Measurements from ENCODE around the gene DAB1.

DNA sequence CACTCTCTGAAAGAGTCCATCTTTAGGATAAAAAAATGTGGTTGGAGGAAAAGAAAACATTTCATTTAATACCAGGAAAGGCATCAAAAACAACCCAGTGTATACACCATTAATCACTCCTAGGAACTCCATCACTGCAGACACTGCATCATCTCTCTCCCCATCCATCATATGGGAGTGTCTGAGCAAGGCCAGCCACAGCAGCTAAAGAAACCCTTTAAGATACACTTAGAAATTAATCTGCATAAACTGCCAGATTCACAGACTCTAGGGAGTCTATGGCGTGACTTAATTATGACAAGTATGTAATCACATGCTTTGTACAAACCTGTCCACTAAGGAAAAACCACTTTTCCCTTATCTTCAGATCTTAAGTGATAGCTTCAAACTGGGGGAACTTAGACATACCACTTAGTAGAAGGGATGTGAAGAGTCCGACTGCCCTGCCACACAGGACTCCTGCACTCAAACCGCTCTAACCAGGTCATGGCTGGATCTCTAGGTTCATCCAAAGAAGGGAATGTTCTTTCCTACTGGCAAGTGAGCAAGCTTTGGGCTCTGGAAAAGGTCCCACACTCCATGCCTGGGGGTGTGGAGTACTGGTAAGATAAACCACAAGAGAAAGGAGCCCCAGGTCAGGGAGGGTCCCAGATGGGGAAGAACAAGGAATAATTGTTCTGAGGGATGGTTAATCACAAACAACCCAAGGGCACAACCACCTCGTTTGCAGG lies 397.1 kb downstream of the DAB1 start:
- TF ChIP-seq SPI1 (IDR thresholded peaks at IDR 0.05; ENCODE audit: borderline replicate concordance, insufficient read depth, low read depth, low read length): no peak
- TF ChIP-seq MYC (IDR thresholded peaks at IDR 0.05; ENCODE audit: insufficient read depth, insufficient read length, insufficient replicate concordance, low read length, severe bottlenecking): no peak
- TF ChIP-seq, protein P1, sequence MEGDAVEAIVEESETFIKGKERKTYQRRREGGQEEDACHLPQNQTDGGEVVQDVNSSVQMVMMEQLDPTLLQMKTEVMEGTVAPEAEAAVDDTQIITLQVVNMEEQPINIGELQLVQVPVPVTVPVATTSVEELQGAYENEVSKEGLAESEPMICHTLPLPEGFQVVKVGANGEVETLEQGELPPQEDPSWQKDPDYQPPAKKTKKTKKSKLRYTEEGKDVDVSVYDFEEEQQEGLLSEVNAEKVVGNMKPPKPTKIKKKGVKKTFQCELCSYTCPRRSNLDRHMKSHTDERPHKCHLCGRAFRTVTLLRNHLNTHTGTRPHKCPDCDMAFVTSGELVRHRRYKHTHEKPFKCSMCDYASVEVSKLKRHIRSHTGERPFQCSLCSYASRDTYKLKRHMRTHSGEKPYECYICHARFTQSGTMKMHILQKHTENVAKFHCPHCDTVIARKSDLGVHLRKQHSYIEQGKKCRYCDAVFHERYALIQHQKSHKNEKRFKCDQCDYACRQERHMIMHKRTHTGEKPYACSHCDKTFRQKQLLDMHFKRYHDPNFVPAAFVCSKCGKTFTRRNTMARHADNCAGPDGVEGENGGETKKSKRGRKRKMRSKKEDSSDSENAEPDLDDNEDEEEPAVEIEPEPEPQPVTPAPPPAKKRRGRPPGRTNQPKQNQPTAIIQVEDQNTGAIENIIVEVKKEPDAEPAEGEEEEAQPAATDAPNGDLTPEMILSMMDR (IDR thresholded peaks at IDR 0.05 in 2 of 3, conservative IDR thresholded peaks at IDR 0.05 in 1 of 3; ENCODE audit: control insufficient read depth in 2 of 3, extremely low read depth in 1 of 3, insufficient read depth in 1 of 3, low read depth in 3 of 3, low read length in 3 of 3): no peak
- no peak for TF ChIP-seq EZH2 (IDR thresholded peaks at IDR 0.05; ENCODE audit: borderline replicate concordance, control insufficient read depth, low read depth, low read length)
- TF ChIP-seq NR2F1 (conservative IDR thresholded peaks at IDR 0.05): no peak
- TF ChIP-seq FOXM1 (IDR thresholded peaks at IDR 0.05; ENCODE audit: low read depth, low read length): no peak
- no peak for TF ChIP-seq SMARCA5 (IDR thresholded peaks at IDR 0.05)
- no peak for TF ChIP-seq IRF4 (IDR thresholded peaks at IDR 0.05; ENCODE audit: low read depth, low read length)
- TF ChIP-seq NFIC (IDR thresholded peaks at IDR 0.05; ENCODE audit: low read depth, low read length): no peak
- TF ChIP-seq YY1 (IDR thresholded peaks at IDR 0.05; ENCODE audit: low read depth, low read length): no peak
- no peak for TF ChIP-seq IKZF2 (IDR thresholded peaks at IDR 0.05)
- TF ChIP-seq CBFB (IDR thresholded peaks at IDR 0.05; ENCODE audit: low read depth): no peak
- TF ChIP-seq, protein P2, sequence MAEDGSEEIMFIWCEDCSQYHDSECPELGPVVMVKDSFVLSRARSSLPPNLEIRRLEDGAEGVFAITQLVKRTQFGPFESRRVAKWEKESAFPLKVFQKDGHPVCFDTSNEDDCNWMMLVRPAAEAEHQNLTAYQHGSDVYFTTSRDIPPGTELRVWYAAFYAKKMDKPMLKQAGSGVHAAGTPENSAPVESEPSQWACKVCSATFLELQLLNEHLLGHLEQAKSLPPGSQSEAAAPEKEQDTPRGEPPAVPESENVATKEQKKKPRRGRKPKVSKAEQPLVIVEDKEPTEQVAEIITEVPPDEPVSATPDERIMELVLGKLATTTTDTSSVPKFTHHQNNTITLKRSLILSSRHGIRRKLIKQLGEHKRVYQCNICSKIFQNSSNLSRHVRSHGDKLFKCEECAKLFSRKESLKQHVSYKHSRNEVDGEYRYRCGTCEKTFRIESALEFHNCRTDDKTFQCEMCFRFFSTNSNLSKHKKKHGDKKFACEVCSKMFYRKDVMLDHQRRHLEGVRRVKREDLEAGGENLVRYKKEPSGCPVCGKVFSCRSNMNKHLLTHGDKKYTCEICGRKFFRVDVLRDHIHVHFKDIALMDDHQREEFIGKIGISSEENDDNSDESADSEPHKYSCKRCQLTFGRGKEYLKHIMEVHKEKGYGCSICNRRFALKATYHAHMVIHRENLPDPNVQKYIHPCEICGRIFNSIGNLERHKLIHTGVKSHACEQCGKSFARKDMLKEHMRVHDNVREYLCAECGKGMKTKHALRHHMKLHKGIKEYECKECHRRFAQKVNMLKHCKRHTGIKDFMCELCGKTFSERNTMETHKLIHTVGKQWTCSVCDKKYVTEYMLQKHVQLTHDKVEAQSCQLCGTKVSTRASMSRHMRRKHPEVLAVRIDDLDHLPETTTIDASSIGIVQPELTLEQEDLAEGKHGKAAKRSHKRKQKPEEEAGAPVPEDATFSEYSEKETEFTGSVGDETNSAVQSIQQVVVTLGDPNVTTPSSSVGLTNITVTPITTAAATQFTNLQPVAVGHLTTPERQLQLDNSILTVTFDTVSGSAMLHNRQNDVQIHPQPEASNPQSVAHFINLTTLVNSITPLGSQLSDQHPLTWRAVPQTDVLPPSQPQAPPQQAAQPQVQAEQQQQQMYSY (CRISPR knock-in tag; IDR thresholded peaks at IDR 0.05): no peak
- TF ChIP-seq TCF7 (IDR thresholded peaks at IDR 0.05; ENCODE audit: borderline replicate concordance): no peak
